ENCODE results near the gene RHBDL2. TPM values are rescaled to one million over a fixed set of nuclear protein-coding genes. Genes with fewer than 3 reads are reported as not detected.

RHBDL2 gene
- total RNA-seq, 4 donors from 2014 or later: not detected

- in situ Hi-C loops (cut with MboI; ENCODE audit: low sequenced_read_pairs in 4 of 4) (no loop called here), intact Hi-C loops (cut with DNase I; ENCODE audit: low total_unique reads) (no loop called here)
- no peak for TF ChIP-seq POLR2A (IDR thresholded peaks at IDR 0.05)
- TF ChIP-seq, protein P1, sequence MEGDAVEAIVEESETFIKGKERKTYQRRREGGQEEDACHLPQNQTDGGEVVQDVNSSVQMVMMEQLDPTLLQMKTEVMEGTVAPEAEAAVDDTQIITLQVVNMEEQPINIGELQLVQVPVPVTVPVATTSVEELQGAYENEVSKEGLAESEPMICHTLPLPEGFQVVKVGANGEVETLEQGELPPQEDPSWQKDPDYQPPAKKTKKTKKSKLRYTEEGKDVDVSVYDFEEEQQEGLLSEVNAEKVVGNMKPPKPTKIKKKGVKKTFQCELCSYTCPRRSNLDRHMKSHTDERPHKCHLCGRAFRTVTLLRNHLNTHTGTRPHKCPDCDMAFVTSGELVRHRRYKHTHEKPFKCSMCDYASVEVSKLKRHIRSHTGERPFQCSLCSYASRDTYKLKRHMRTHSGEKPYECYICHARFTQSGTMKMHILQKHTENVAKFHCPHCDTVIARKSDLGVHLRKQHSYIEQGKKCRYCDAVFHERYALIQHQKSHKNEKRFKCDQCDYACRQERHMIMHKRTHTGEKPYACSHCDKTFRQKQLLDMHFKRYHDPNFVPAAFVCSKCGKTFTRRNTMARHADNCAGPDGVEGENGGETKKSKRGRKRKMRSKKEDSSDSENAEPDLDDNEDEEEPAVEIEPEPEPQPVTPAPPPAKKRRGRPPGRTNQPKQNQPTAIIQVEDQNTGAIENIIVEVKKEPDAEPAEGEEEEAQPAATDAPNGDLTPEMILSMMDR (IDR thresholded peaks at IDR 0.05 in 4 of 5, conservative IDR thresholded peaks at IDR 0.05 in 1 of 5): no peak
These were observed 32.8 kb downstream of the RHBDL2 start for GRCh38 chr1:38908821-38909220.

GRCh38 chr1:38905985-38906384, 35.6 kb downstream of the RHBDL2 start:
- H3K36me3 ChIP-seq: no peaks in the 10 kb centered on the region
- TF ChIP-seq, protein P1 (IDR thresholded peaks at IDR 0.05 in 4 of 5, conservative IDR thresholded peaks at IDR 0.05 in 1 of 5): no peak
- no peak for TF ChIP-seq POLR2A (IDR thresholded peaks at IDR 0.05)
- H3K27me3 ChIP-seq: no peaks in the 10 kb centered on the region
- H3K9me3 ChIP-seq: peaks cover 0 to 5% (median 0%) of the 10 kb centered on the region in 3 donors
- DNase-seq: no peak
- no peak overlapping the region for H3K27ac ChIP-seq
- no peak for ATAC-seq
- H3K4me1 ChIP-seq: no peaks in the 10 kb centered on the region
- in situ Hi-C loops (cut with MboI; ENCODE audit: low sequenced_read_pairs in 4 of 4) (no loop called here), intact Hi-C loops (cut with DNase I; ENCODE audit: low total_unique reads) (no loop called here)
- no peak overlapping the region for H3K4me3 ChIP-seq

More at GRCh38 chr1:38908821-38909220, 32.8 kb downstream of the RHBDL2 start:
- H3K4me1 ChIP-seq: no peaks in the 10 kb centered on the region
- H3K27me3 ChIP-seq: no peaks in the 10 kb centered on the region
- H3K36me3 ChIP-seq: no peaks in the 10 kb centered on the region
- no peak for ATAC-seq
- H3K9me3 ChIP-seq: peaks cover 0 to 5% (median 0%) of the 10 kb centered on the region in 3 donors
- no peak for DNase-seq
- H3K4me3 ChIP-seq: no peak overlapping the region
- no peak overlapping the region for H3K27ac ChIP-seq

DNA sequence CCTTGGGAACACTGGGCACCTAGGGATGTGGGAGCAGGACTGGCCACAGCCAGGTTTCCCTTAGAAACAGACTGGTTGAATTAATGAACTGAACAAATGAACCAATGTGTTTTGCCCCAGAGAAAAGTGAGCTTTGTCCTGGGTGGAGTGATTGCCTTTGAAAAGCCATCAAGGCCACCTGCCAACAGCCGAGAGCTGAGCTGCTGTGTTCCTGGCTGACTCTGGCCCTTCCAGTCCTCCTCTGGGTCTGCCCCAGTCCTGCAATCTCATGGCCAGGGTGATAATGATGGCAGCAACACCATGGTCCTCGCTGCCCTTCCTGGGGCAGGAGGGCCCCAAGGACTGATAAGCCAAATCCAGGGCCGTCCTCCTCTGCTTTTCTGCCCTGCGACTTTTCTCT, 42.1 kb downstream of the RHBDL2 start:
- in situ Hi-C loops (cut with MboI; ENCODE audit: low sequenced_read_pairs in 4 of 4): no loop called here
- no peak for TF ChIP-seq POLR2A (IDR thresholded peaks at IDR 0.05)
- TF ChIP-seq, protein P1 (IDR thresholded peaks at IDR 0.05 in 4 of 5, conservative IDR thresholded peaks at IDR 0.05 in 1 of 5): no peak
- no peaks in the 10 kb centered on the region for H3K4me1 ChIP-seq
- no peak overlapping the region for H3K4me3 ChIP-seq
- intact Hi-C loops (cut with DNase I; ENCODE audit: low total_unique reads): no loop called here
- H3K9me3 ChIP-seq: no peaks in the 10 kb centered on the region
- no peak for ATAC-seq
- H3K36me3 ChIP-seq: no peaks in the 10 kb centered on the region
- no peak overlapping the region for H3K27ac ChIP-seq
- DNase-seq: no peak
- H3K27me3 ChIP-seq: no peaks in the 10 kb centered on the region

DNA sequence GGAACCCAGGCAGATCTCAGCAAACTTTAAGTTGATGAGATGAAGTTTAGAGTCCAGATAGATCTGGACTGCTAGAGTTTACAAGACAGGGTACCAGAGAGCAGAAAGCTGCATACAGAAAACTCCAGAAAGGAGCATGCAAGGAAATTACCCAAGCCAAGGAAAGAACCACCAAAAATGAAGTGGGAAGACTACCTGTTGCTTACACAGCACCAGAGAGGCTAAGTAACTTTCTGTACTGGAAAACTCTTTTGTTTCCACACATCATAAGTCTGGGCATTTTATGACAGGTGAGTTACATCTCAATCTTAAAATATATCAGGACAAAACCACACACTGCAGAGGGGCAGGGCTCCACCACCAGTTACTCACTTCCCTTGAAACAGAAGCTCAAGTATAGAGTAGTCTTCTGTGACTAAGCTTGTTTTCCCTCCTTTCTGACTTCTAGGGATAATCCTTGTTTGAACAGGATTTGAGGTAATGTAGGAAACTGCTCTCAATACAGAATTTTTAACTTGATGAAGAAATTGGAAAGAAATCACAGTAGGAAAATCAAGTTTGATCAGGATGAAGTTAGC, 42.9 kb downstream of the RHBDL2 start:
- intact Hi-C loops (cut with DNase I; ENCODE audit: low total_unique reads): no loop called here
- Histone ChIP-seq H3K27ac (no peak overlapping the region), H3K4me1 (no peaks in the 10 kb centered on the region), H3K27me3 (no peaks in the 10 kb centered on the region), H3K9me3 (no peaks in the 10 kb centered on the region), H3K4me3 (no peak overlapping the region), H3K36me3 (no peaks in the 10 kb centered on the region)
- ATAC-seq: no peak
- no peak for DNase-seq
- in situ Hi-C loops (cut with MboI; ENCODE audit: low sequenced_read_pairs in 4 of 4): no loop called here
- TF ChIP-seq, protein P1 (IDR thresholded peaks at IDR 0.05 in 4 of 5, conservative IDR thresholded peaks at IDR 0.05 in 1 of 5): no peak
- no peak for TF ChIP-seq POLR2A (IDR thresholded peaks at IDR 0.05)

GRCh38 chr1:38896169-38896568, 45.5 kb downstream of the RHBDL2 start:
- no peak for TF ChIP-seq POLR2A (IDR thresholded peaks at IDR 0.05)
- TF ChIP-seq, protein P1 (IDR thresholded peaks at IDR 0.05 in 4 of 5, conservative IDR thresholded peaks at IDR 0.05 in 1 of 5): no peak
- no peaks in the 10 kb centered on the region for H3K9me3 ChIP-seq
- H3K27ac ChIP-seq: no peak overlapping the region
- H3K4me1 ChIP-seq: no peaks in the 10 kb centered on the region
- no peaks in the 10 kb centered on the region for H3K36me3 ChIP-seq
- H3K4me3 ChIP-seq: no peak overlapping the region
- intact Hi-C loops (cut with DNase I; ENCODE audit: low total_unique reads): no loop called here
- DNase-seq (no peak), ATAC-seq (no peak)
- H3K27me3 ChIP-seq: no peaks in the 10 kb centered on the region
- in situ Hi-C loops (cut with MboI; ENCODE audit: low sequenced_read_pairs in 4 of 4): no loop called here

All from gastrocnemius medialis (tissue), 4 donors.